Nephron (organoid): ENCODE results near the gene B3GNT8.

Experiments used
- H3K27ac Mint-ChIP-seq, 3 experiments: 2 replicates each; pipeline ENCODE4 v1.8.0; 2020; ENCODE audit warnings: mixed read lengths in 3 of 3, mild to moderate bottlenecking in 2 of 3, moderate library complexity in 1 of 3
- H3K27me3 Mint-ChIP-seq: 2 replicates; pipeline ENCODE4 v1.8.0; 2021; ENCODE audit warnings: low read depth, mild to moderate bottlenecking, moderate library complexity, mixed read lengths
- H3K36me3 Mint-ChIP-seq: 2 replicates; pipeline ENCODE4 v1.8.0; 2020; ENCODE audit warnings: low read depth, mixed read lengths
- H3K4me1 Mint-ChIP-seq: 2 replicates; pipeline ENCODE4 v1.8.0; 2020; ENCODE audit warnings: mixed read lengths
- H3K4me3 Mint-ChIP-seq, 3 experiments: 2 replicates each; pipeline ENCODE4 v1.8.0; 2020; ENCODE audit warnings: mild to moderate bottlenecking in 3 of 3, mixed read lengths in 3 of 3, moderate library complexity in 2 of 3
- H3K9me3 Mint-ChIP-seq: 2 replicates; pipeline ENCODE4 v1.8.0; 2020; ENCODE audit warnings: mixed read lengths
- TF ChIP-seq, protein P1 (sequence below), 3 experiments: fragments of 200-600 bp; sonication (generic); IDR thresholded peaks; one replicate each; pipeline ENCODE4 v1.5.0; 2021; ENCODE audit warnings: antibody characterized with exemption in 3 of 3; ENCODE audit not compliant: unreplicated experiment in 3 of 3

Gene B3GNT8

GRCh38 chr19:41447732-41448332 is 20.7 kb upstream of the B3GNT8 start:
- H3K4me3 Mint-ChIP-seq: no peak overlapping the region
- H3K36me3 Mint-ChIP-seq: no peaks in the 10 kb centered on the region
- no peaks in the 10 kb centered on the region for H3K9me3 Mint-ChIP-seq
- H3K4me1 Mint-ChIP-seq: no peaks in the 10 kb centered on the region
- H3K27ac Mint-ChIP-seq: no peak overlapping the region
- TF ChIP-seq, protein P1, sequence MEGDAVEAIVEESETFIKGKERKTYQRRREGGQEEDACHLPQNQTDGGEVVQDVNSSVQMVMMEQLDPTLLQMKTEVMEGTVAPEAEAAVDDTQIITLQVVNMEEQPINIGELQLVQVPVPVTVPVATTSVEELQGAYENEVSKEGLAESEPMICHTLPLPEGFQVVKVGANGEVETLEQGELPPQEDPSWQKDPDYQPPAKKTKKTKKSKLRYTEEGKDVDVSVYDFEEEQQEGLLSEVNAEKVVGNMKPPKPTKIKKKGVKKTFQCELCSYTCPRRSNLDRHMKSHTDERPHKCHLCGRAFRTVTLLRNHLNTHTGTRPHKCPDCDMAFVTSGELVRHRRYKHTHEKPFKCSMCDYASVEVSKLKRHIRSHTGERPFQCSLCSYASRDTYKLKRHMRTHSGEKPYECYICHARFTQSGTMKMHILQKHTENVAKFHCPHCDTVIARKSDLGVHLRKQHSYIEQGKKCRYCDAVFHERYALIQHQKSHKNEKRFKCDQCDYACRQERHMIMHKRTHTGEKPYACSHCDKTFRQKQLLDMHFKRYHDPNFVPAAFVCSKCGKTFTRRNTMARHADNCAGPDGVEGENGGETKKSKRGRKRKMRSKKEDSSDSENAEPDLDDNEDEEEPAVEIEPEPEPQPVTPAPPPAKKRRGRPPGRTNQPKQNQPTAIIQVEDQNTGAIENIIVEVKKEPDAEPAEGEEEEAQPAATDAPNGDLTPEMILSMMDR (IDR thresholded peaks at IDR 0.05; ENCODE audit: unreplicated experiment in 3 of 3): no peak
- H3K27me3 Mint-ChIP-seq: peaks cover 41% of the 10 kb centered on the region

DNA sequence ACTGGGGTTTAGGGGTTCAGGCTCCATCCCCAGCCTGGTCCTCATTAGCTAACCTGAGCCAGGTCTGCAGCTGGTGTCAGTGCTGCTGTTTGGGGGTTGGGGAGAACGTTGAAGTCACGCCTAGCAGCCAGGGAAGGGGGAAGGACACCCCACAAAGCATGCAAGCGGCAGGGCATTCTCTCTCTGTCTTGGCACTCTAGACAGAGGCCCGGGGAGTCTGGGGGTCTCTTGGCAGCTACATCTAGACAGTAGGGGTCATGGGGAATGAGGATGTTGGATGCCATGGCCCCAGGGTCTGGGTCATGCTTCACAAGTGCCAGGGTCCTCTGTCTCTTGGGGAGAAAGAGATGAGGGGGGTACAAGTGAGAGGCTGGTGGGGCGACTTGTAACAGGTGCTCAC is 18.4 kb upstream of the B3GNT8 start:
- peaks cover 40% of the 10 kb centered on the region for H3K27me3 Mint-ChIP-seq
- no peaks in the 10 kb centered on the region for H3K4me1 Mint-ChIP-seq
- H3K9me3 Mint-ChIP-seq: no peaks in the 10 kb centered on the region
- H3K36me3 Mint-ChIP-seq: no peaks in the 10 kb centered on the region
- TF ChIP-seq, protein P1 (IDR thresholded peaks at IDR 0.05; ENCODE audit: unreplicated experiment in 3 of 3): no peak
- H3K27ac Mint-ChIP-seq: no peak overlapping the region
- H3K4me3 Mint-ChIP-seq: no peak overlapping the region

GRCh38 chr19:41443813-41444455 is 16.8 kb upstream of the B3GNT8 start:
- Mint-ChIP-seq H3K4me3 (no peak overlapping the region), H3K36me3 (no peaks in the 10 kb centered on the region), H3K9me3 (no peaks in the 10 kb centered on the region), H3K27me3 (peaks cover 31% of the 10 kb centered on the region), H3K4me1 (no peaks in the 10 kb centered on the region), H3K27ac (no peak overlapping the region)
- TF ChIP-seq, protein P1 (IDR thresholded peaks at IDR 0.05; ENCODE audit: unreplicated experiment in 3 of 3): no peak

GRCh38 chr19:41442473-41443355 is 15.5 kb upstream of the B3GNT8 start, which contains the start of gene ERICH4:
Gene ERICH4 (plus strand): TSS chr19:41443156. CDS start chr19:41443170, 14 bp downstream.
- Mint-ChIP-seq H3K27me3 (peaks cover 30% of the 10 kb centered on the region), H3K36me3 (peaks cover 6% of the 10 kb centered on the region), H3K27ac (no peak within 1 kb of the TSS), H3K4me1 (peaks cover 2% of the 10 kb centered on the region), H3K9me3 (no peaks in the 10 kb centered on the region), H3K4me3 (no peak within 1 kb of the TSS)
- TF ChIP-seq, protein P1 (IDR thresholded peaks at IDR 0.05; ENCODE audit: unreplicated experiment in 3 of 3): no peak

DNA sequence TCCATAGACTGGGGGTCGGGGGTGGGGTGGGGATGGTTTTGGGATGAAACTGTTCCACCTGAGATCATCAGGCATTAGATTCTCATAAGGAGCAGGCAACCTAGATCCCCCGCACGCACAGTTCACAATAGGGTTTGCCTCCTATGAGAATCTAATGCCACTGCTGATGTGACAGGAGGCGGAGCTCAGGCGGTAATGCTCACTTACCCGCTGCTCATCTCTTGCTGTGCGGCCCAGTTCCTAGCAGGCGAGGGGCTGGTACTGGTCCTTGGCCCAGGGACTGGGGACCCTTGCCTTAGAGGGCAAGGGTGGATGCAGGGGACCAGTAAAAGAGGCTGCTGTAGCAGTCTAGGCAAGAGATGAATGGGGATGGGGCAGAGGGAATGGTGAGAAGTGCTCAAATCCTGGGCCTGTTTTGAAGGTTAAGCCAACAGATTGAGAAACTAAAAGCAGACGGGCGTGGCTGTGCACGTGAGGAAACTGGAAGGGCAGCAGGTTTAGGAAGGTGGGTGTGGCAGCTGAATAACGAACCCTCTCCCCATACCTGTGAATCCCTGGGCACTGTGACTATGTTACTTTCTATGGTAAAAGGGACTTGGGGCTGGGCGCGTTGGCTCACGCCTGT is 14.3 kb upstream of the B3GNT8 start:
- Mint-ChIP-seq H3K4me1 (peaks cover 4% of the 10 kb centered on the region), H3K4me3 (no peak overlapping the region), H3K27me3 (peaks cover 20% of the 10 kb centered on the region), H3K27ac (no peak overlapping the region), H3K36me3 (peaks cover 13% of the 10 kb centered on the region), H3K9me3 (no peaks in the 10 kb centered on the region)
- TF ChIP-seq, protein P1 (IDR thresholded peaks at IDR 0.05; ENCODE audit: unreplicated experiment in 3 of 3): no peak
